Gastroesophageal sphincter (tissue), 3 donors: ENCODE results near the gene PPP1R14B.

Source experiments
- CTCF ChIP-seq, 4 experiments: fragments of 200-600 bp in 2 of 4; fragments of 450-650 bp in 2 of 4; sonication (generic) in 1 of 4; IDR thresholded peaks; one replicate each; pipeline ENCODE4 v1.5.1; 2017 to 2019; ENCODE audit warnings: antibody characterized with exemption in 4 of 4, mild to moderate bottlenecking in 2 of 4, moderate library complexity in 2 of 4
- EP300 ChIP-seq: sonication (generic); formaldehyde crosslinking; IDR thresholded peaks from one replicate; pipeline ENCODE4 v1.6.1; 2017; ENCODE audit warnings: antibody characterized with exemption, mild to moderate bottlenecking
- POLR2A ChIP-seq, 2 donors: fragments of 450-650 bp; IDR thresholded peaks; one replicate each; pipeline ENCODE4 v1.6.1; 2017; ENCODE audit warnings: antibody characterized with exemption in 2 of 2, mild to moderate bottlenecking in 2 of 2, moderate library complexity in 1 of 2
- POLR2AphosphoS5 ChIP-seq: sonication (generic); formaldehyde crosslinking; IDR thresholded peaks from one replicate; pipeline ENCODE4 v1.6.1; 2017; ENCODE audit warnings: antibody characterized with exemption

- no peak for TF ChIP-seq POLR2AphosphoS5
- TF ChIP-seq CTCF (IDR thresholded peaks at IDR 0.05), result no peak
- no peak for TF ChIP-seq EP300
- no peak for TF ChIP-seq POLR2A (IDR thresholded peaks at IDR 0.05)
These were observed 45.2 kb upstream of the PPP1R14B start for GRCh38 chr11:64291752-64292459.
